DND-41 (cell line): ENCODE results near the gene WDR86.

Experiments
- ATAC-seq: fragments of 200-7000 bp; cut with Tn5 transposase; 3 replicates; pipeline ENCODE4 v1.9.1; 2021; ENCODE audit warnings: low read depth; ENCODE audit not compliant: insufficient read depth
- DNase-seq: peaks from one replicate; pipeline ENCODE4 v3.0.0-alpha.2; 2020
- H2AFZ ChIP-seq: 2 replicates; pipeline ENCODE4 v1.6.0; 2012; ENCODE audit warnings: low read depth, low read length
- H3K27ac ChIP-seq: 2 replicates; pipeline ENCODE4 v1.5.1; 2012; ENCODE audit warnings: low read length, inconsistent platforms
- H3K27me3 ChIP-seq: fragments of 200-600 bp; sonication (generic); 2 replicates; pipeline ENCODE4 v1.6.0; 2012; ENCODE audit warnings: low read length, mild to moderate bottlenecking, inconsistent platforms; ENCODE audit not compliant: insufficient read depth, poor library complexity
- H3K36me3 ChIP-seq: 2 replicates; pipeline ENCODE4 v1.5.1; 2012; ENCODE audit warnings: low read length, inconsistent platforms; ENCODE audit not compliant: insufficient read depth
- H3K4me1 ChIP-seq: 2 replicates; pipeline ENCODE4 v1.5.1; 2012; ENCODE audit warnings: mild to moderate bottlenecking, low read length; ENCODE audit not compliant: insufficient read depth
- H3K4me2 ChIP-seq: 2 replicates; pipeline ENCODE4 v1.6.0; 2012; ENCODE audit warnings: mild to moderate bottlenecking, moderate library complexity, low read length, inconsistent platforms; ENCODE audit not compliant: insufficient read depth
- H3K4me3 ChIP-seq, 2 experiments: fragments of 200-600 bp in 1 of 2; shearing (Covaris generic) in 1 of 2; 2 replicates each; pipeline ENCODE4 v1.5.1; 2012 to 2016; ENCODE audit warnings: inconsistent platforms in 2 of 2, low read length in 2 of 2, mild to moderate bottlenecking in 2 of 2, low read depth in 1 of 2, moderate library complexity in 1 of 2
- H3K79me2 ChIP-seq: 2 replicates; pipeline ENCODE4 v1.6.0; 2012; ENCODE audit warnings: low read length, inconsistent platforms; ENCODE audit not compliant: insufficient read depth
- H3K9ac ChIP-seq: 2 replicates; pipeline ENCODE4 v1.6.0; 2012; ENCODE audit warnings: low read depth, mild to moderate bottlenecking, inconsistent platforms, low read length, moderate library complexity
- H3K9me3 ChIP-seq: 2 replicates; pipeline ENCODE4 v1.5.1; 2012; ENCODE audit warnings: low read length, moderate library complexity, mild to moderate bottlenecking, inconsistent platforms; ENCODE audit not compliant: insufficient read depth, severe bottlenecking
- H4K20me1 ChIP-seq: 2 replicates; pipeline ENCODE4 v1.6.0; 2012; ENCODE audit warnings: low read length; ENCODE audit not compliant: insufficient read depth
- EZH2 ChIP-seq: IDR thresholded peaks from 3 replicates; pipeline ENCODE4 v1.6.1; 2012; ENCODE audit warnings: borderline replicate concordance, low read depth, mild to moderate bottlenecking, moderate library complexity, low read length, inconsistent platforms; ENCODE audit not compliant: severe bottlenecking
- TF ChIP-seq, protein P1 (sequence below): IDR thresholded peaks from 2 replicates; pipeline ENCODE4 v1.5.1; 2012; ENCODE audit warnings: borderline replicate concordance, low read length, moderate library complexity, mild to moderate bottlenecking; ENCODE audit not compliant: poor library complexity, severe bottlenecking; ENCODE audit errors: extremely low read depth

The WDR86 gene

DNA sequence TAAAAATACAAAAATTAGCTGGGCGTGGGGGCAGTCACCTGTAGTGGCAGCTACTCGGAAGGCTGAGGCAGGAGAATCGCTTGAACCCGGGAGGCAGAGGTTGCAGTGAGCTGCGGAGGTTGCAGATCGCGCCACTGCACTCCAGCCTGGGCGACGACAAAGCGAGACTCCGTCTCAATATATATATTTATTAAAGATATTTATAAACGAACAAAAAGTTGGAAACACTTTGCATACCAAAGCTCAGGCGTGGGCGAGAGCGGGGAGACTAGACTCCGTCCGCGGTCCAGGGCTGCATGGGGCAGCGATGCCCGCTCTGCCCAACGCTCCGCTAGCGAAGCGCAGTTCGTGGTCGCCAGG lies 38.0 kb upstream of the WDR86 start:
- Histone ChIP-seq H3K4me1 (peaks cover 7% of the 10 kb centered on the region), H3K27me3 (no peaks in the 10 kb centered on the region), H3K4me2 (no peak overlapping the region), H3K36me3 (no peaks in the 10 kb centered on the region), H3K79me2 (no peaks in the 10 kb centered on the region), H3K27ac (no peak overlapping the region), H2AFZ (no peak overlapping the region), H3K9me3 (no peaks in the 10 kb centered on the region), H3K9ac (no peak overlapping the region; the same call in 1 of the 2 replicates), H3K4me3 (no peak overlapping the region), H4K20me1 (no peaks in the 10 kb centered on the region)
- DNase-seq (no peak), ATAC-seq (no peak)
- TF ChIP-seq, protein P1, sequence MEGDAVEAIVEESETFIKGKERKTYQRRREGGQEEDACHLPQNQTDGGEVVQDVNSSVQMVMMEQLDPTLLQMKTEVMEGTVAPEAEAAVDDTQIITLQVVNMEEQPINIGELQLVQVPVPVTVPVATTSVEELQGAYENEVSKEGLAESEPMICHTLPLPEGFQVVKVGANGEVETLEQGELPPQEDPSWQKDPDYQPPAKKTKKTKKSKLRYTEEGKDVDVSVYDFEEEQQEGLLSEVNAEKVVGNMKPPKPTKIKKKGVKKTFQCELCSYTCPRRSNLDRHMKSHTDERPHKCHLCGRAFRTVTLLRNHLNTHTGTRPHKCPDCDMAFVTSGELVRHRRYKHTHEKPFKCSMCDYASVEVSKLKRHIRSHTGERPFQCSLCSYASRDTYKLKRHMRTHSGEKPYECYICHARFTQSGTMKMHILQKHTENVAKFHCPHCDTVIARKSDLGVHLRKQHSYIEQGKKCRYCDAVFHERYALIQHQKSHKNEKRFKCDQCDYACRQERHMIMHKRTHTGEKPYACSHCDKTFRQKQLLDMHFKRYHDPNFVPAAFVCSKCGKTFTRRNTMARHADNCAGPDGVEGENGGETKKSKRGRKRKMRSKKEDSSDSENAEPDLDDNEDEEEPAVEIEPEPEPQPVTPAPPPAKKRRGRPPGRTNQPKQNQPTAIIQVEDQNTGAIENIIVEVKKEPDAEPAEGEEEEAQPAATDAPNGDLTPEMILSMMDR: no peak
- TF ChIP-seq EZH2: no peak

DNA sequence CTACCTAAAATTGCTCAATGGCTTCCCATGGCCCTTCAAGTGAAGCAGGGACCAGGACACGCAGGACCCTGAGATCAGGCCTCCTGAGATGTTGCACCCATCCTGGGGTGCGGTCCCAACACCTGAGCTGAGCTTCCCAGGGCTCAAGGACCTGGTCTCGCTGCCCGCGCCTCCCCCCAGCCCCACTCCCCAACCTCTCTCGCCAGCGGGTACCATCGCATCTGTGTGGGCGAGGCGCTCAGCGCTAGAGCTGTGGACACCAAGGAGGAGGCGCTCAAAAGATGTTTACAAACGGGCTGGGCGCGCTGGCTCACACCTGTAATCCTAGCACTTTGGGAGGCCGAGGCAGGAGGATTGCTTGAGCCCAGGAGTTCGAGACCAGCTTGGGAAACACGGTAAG lies 37.5 kb upstream of the WDR86 start:
- Histone ChIP-seq H3K36me3 (no peaks in the 10 kb centered on the region), H3K4me3 (no peak overlapping the region), H3K79me2 (no peaks in the 10 kb centered on the region), H3K4me1 (peaks cover 7% of the 10 kb centered on the region), H2AFZ (no peak overlapping the region), H4K20me1 (no peaks in the 10 kb centered on the region), H3K9ac (no peak overlapping the region), H3K9me3 (no peaks in the 10 kb centered on the region), H3K27ac (no peak overlapping the region), H3K4me2 (no peak overlapping the region), H3K27me3 (no peaks in the 10 kb centered on the region)
- ATAC-seq (no peak), DNase-seq (no peak)
- no peak for TF ChIP-seq EZH2
- TF ChIP-seq, protein P1: no peak

DNA sequence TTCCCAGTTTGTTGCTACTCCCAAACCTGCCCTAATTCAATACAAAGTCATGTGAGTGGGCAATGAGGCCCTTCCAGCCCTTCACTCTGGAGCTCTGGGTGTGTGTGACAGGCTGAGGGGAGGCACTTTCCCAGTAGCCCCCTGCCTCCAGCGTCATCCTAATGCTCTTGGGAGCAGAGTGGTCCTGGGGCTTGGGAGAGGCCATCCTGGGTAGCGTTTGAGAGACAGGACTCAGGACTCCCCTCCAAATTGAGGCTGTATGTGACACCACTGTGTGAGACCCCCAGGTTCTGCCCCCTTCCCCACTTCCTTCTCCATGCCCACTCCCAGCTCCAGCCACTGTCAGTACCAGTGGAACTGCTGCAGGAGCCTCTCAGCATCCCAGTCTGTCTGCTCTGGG lies 36.6 kb upstream of the WDR86 start:
- DNase-seq (no peak), ATAC-seq (no peak)
- no peaks in the 10 kb centered on the region for H3K79me2 ChIP-seq
- peak overlapping the region; percentile 36; the same call in 1 of the 2 replicates for H3K27ac ChIP-seq
- TF ChIP-seq, protein P1: no peak
- no peak for TF ChIP-seq EZH2
- no peaks in the 10 kb centered on the region for H3K9me3 ChIP-seq
- no peaks in the 10 kb centered on the region for H4K20me1 ChIP-seq
- no peak overlapping the region for H3K9ac ChIP-seq
- H3K4me2 ChIP-seq: no peak overlapping the region
- no peaks in the 10 kb centered on the region for H3K27me3 ChIP-seq
- H3K36me3 ChIP-seq: no peaks in the 10 kb centered on the region
- no peak overlapping the region for H2AFZ ChIP-seq
- H3K4me1 ChIP-seq: peaks cover 16% of the 10 kb centered on the region
- no peak overlapping the region for H3K4me3 ChIP-seq

DNA sequence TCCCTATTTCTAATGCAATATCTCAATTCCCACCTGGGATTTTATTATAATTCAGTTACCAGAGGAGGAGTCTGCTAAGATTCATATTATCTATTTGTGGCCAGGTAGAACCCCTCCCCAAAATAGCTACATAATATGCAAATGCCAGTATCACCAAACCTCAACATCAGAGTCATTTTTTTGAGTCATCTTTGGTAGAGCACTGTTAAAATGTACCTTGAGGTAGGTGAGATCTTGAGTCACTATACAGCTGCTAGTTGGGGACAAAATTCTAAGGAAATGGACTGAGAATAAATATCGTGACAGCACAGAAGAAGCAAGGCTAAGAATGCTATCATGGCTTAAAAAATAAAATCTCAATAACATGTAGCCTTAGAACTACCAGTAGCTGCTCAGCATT lies 34.8 kb upstream of the WDR86 start:
- TF ChIP-seq, protein P1: no peak
- TF ChIP-seq EZH2: no peak
- no peak overlapping the region for H3K27ac ChIP-seq
- H3K36me3 ChIP-seq: no peaks in the 10 kb centered on the region

More for the DNA sequence above, 34.8 kb upstream of the WDR86 start:
- Histone ChIP-seq H3K4me3 (no peak overlapping the region), H3K4me2 (no peak overlapping the region), H2AFZ (no peak overlapping the region), H3K27me3 (no peaks in the 10 kb centered on the region), H3K4me1 (peaks cover 34% of the 10 kb centered on the region), H3K9ac (no peak overlapping the region), H3K9me3 (no peaks in the 10 kb centered on the region), H3K79me2 (no peaks in the 10 kb centered on the region), H4K20me1 (no peaks in the 10 kb centered on the region)
- ATAC-seq: no peak
- DNase-seq: no peak
